ENCODE measurements around the gene NKRF. TPM values are rescaled to one million over a fixed set of nuclear protein-coding genes. Genes with fewer than 3 reads are reported as not detected.

The NKRF gene
- total RNA-seq, 4 donors from 2014 or later, result 5.1 to 8.3 (median 6.2) TPM

DNA sequence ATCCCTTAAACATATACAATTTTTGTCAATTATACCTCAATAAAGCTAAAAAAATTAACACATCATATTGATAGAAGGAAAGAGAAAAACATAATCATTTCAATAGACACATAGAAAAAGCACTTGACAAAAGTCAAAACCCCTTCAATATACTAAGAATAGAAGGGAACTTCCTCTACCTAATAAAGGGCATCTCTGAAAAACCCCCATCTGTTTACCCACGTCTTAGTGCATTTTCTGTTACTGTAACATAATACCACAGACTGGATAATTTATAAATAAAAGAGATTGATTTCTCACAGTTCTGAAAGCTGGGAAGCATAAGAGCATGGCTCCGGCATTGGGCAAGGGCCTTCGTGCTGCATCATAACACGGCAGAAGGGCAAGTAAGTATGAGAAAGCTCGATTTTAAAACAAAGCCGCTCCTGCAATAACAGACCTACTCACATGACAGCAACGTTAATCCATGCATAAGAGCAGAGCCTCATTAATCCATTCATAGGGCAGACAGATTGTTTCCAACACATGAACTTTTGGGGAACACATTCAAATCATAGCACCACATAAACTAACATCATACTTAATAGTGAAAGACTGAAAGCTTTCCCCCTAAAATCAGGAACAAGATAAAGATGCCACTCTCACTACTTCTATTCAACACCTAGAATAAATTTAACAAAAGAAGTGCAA lies 56.8 kb downstream of the NKRF start:
- TF ChIP-seq, protein P1, sequence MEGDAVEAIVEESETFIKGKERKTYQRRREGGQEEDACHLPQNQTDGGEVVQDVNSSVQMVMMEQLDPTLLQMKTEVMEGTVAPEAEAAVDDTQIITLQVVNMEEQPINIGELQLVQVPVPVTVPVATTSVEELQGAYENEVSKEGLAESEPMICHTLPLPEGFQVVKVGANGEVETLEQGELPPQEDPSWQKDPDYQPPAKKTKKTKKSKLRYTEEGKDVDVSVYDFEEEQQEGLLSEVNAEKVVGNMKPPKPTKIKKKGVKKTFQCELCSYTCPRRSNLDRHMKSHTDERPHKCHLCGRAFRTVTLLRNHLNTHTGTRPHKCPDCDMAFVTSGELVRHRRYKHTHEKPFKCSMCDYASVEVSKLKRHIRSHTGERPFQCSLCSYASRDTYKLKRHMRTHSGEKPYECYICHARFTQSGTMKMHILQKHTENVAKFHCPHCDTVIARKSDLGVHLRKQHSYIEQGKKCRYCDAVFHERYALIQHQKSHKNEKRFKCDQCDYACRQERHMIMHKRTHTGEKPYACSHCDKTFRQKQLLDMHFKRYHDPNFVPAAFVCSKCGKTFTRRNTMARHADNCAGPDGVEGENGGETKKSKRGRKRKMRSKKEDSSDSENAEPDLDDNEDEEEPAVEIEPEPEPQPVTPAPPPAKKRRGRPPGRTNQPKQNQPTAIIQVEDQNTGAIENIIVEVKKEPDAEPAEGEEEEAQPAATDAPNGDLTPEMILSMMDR (IDR thresholded peaks at IDR 0.05; ENCODE audit: low read depth), result no peak

DNA sequence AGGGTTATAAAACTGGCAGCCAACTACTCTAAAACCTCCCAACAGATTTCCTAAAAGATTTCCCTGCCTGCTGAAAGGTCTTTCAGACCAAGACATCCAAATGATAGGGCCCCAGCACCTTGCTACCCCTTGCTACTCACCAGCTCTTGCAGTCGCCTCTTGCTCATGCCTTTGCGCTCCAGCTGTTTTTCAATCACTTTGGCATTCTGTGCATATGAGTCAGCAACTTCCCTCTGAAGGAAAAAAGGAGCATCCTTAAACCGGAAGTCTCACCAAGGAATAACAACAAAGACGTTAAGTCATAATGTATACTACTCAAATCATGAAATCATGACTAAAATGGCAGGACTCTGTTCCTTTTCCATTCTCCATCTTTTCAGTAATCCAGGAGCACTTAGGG lies 65.0 kb downstream of the NKRF start:
- TF ChIP-seq, protein P1 (IDR thresholded peaks at IDR 0.05; ENCODE audit: low read depth), result no peak

DNA sequence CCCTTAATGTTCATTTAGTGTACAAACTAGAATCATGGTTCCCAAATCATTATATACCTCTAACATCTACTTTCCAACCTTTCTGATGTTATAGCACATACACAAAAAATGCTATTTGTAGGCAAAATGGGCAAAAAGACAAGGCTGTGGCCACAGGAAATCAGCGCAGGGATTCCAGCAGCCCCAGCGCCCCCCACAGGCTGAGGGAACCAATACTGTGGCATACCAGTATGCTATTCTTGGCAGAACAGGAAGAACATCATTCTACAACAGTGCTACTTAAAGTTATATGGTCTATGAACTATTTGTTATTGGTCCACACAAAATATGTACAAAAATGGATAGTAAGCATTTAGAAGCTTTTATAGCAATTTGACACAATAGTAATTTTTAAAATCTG lies 66.4 kb downstream of the NKRF start:
- TF ChIP-seq, protein P1 (IDR thresholded peaks at IDR 0.05; ENCODE audit: low read depth), result no peak

Small RNAs within 50 kb of the gene (small RNA-seq; reads per million reads assigned to genes)
- 4.5 reads per million, percentile 74 among the genes with 10 or more reads in this experiment for gene MIR766

Other genes with a start within 250 kb of the NKRF start
- 10 to 100 TPM; 26.9 to 34.0 (median 28.1) TPM for gene SLC25A43, start 207.1 kb downstream of the NKRF start, total RNA-seq
- 100 to 1,000 TPM; 122 to 195 (median 147) TPM for gene SLC25A5, start 138.0 kb downstream of the NKRF start, total RNA-seq
- gene STEEP1, start 41.0 kb downstream of the NKRF start, total RNA-seq, result 10 to 100 TPM; 23.5 to 50.1 (median 32.6) TPM
- gene UBE2A, start 31.9 kb downstream of the NKRF start, total RNA-seq, result 10 to 100 TPM; 26.8 to 50.4 (median 42.3) TPM
- 10 to 100 TPM in 3 of 4 donors, 1 to 10 TPM in 1; 9.2 to 18.4 (median 11.8) TPM for gene SEPTIN6, start 86.7 kb upstream of the NKRF start, total RNA-seq
- gene SOWAHD, start 152.2 kb upstream of the NKRF start, total RNA-seq, result 1 to 10 TPM in 2 of 4 donors, not detected in 2; 1.5 to 3.4 TPM
- gene RPL39, start 185.2 kb upstream of the NKRF start, total RNA-seq, result 1,000 to 10,000 TPM; 4,874 to 7,757 (median 5,738) TPM
- 1 to 10 TPM; 6.3 to 7.9 (median 6.9) TPM for gene UPF3B, start 246.5 kb upstream of the NKRF start, total RNA-seq

Measured in subcutaneous adipose tissue (tissue), 4 donors.